ENCODE results near the gene ST6GAL2. TPM values are rescaled to one million over a fixed set of nuclear protein-coding genes. Genes with fewer than 3 reads are reported as not detected.

ST6GAL2 gene, protein sequence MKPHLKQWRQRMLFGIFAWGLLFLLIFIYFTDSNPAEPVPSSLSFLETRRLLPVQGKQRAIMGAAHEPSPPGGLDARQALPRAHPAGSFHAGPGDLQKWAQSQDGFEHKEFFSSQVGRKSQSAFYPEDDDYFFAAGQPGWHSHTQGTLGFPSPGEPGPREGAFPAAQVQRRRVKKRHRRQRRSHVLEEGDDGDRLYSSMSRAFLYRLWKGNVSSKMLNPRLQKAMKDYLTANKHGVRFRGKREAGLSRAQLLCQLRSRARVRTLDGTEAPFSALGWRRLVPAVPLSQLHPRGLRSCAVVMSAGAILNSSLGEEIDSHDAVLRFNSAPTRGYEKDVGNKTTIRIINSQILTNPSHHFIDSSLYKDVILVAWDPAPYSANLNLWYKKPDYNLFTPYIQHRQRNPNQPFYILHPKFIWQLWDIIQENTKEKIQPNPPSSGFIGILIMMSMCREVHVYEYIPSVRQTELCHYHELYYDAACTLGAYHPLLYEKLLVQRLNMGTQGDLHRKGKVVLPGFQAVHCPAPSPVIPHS
- total RNA-seq, result 21.7 TPM

DNA sequence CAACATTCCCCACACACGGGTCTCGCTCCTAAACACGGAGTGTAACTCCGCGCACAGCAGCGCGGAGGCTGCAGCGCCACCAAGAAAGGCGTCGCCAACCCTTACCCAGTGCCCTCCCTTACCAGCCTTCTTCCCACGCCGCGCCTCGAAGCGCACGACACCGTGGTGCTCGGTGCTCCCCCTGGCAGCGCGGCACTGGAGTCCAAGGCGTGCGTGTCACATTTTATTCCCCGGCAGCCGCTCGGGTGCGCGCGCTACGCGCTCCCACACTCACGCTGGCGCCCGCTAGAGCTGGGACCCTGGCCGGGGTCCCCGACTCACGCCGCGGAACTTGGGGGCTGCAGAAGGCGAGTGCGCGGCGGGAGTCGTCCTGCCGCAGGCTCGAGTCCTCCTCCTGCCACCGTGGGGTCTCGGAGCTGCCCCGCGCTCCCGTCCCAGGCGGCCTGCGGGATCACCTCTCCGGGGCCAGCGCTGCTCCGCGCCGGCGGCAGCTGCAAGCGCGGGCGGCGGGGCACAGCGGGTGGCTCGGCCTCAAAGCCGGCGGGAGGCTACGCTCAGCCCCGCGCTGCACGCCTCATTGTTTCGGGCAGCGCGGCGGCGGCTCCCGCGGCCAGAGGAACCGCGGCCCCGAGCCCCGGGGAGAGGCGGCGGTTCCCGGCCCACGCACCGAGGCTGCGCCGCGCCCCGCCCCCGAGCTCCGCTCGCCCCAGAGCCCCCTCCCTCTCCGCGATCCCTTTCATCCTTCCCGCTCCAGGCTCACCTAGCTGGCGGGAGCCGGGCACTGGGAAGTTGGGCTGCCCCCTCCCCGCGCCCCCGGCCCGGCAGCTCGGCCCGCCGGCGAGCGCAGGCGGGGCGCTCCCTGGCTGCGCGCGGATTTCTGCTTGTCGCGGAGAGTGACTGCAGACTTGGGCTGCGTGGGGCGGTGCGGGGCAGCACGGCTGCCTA, at the start of gene ST6GAL2:
Gene ST6GAL2 (minus strand): TSS at position 197 of the 945 bp plus-strand sequence. CDS start 42,190 bp downstream, outside the sequence.

Measured in metanephros (tissue), 1 donor.